Esophagus muscularis mucosa (tissue), 4 donors: Measurements from ENCODE around the gene IFIT3. TPM values are rescaled to one million over a fixed set of nuclear protein-coding genes. Genes with fewer than 3 reads are reported as not detected.
"Not testable (repeated sequence)": the region's sequence is repeated elsewhere in the genome, so short reads cannot be mapped to it uniquely, and the experiment has no call there.

Experiments
- DNase-seq: peaks from one replicate; pipeline ENCODE4 v3.0.0-alpha.2; 2017; ENCODE audit errors: extremely low spot score
- H3K27ac ChIP-seq, 4 donors: fragments of 200-600 bp; sonication (generic); replicated peaks in 1 of 4; 1 replicate in 3 of 4; 2 replicates in 1 of 4; pipeline ENCODE4 v1.5.1; 2016 to 2019; ENCODE audit warnings: mild to moderate bottlenecking in 1 of 4
- H3K27me3 ChIP-seq, 4 donors: fragments of 200-600 bp; sonication (generic); one replicate each; pipeline versions ENCODE4 v1.5.1 to v1.6.0; 2016 to 2019
- H3K36me3 ChIP-seq, 4 donors: fragments of 200-600 bp; sonication (generic); one replicate each; pipeline ENCODE4 v1.5.1; 2016 to 2019
- H3K4me1 ChIP-seq, 4 donors: fragments of 200-600 bp; sonication (generic); one replicate each; pipeline ENCODE4 v1.5.1; 2016 to 2019
- H3K4me3 ChIP-seq, 4 donors: fragments of 200-600 bp; sonication (generic); 1 replicate in 2 of 4; 2 replicates in 2 of 4; pipeline ENCODE4 v1.5.1; 2016 to 2019; ENCODE audit warnings: mild to moderate bottlenecking in 4 of 4, moderate library complexity in 1 of 4
- H3K9me3 ChIP-seq, 4 donors: fragments of 200-600 bp; sonication (generic); 1 replicate in 3 of 4; 2 replicates in 1 of 4; pipeline ENCODE4 v1.5.1; 2016 to 2019
- CTCF ChIP-seq, 3 experiments: fragments of 200-600 bp in 2 of 3; fragments of 450-650 bp in 1 of 3; sonication (generic) in 2 of 3; IDR thresholded peaks; one replicate each; pipeline ENCODE4 v1.5.1; 2017 to 2019; ENCODE audit warnings: antibody characterized with exemption in 3 of 3, mild to moderate bottlenecking in 2 of 3, moderate library complexity in 1 of 3
- EP300 ChIP-seq: sonication (generic); formaldehyde crosslinking; IDR thresholded peaks from one replicate; pipeline ENCODE4 v1.6.1; 2017; ENCODE audit warnings: antibody characterized with exemption
- POLR2A ChIP-seq: fragments of 450-650 bp; IDR thresholded peaks from one replicate; pipeline ENCODE4 v1.6.1; 2017; ENCODE audit warnings: antibody characterized with exemption, moderate library complexity, mild to moderate bottlenecking, low read depth
- POLR2AphosphoS5 ChIP-seq, 2 donors: sonication (generic); formaldehyde crosslinking; IDR thresholded peaks; one replicate each; pipeline ENCODE4 v1.6.1; 2017; ENCODE audit warnings: antibody characterized with exemption in 2 of 2
- WGBS: methylation state at CpG from one replicate; pipeline ENCODE4 v1.1.5; 2018; 5-methylcytosine and 5-hydroxymethylcytosine counted together
- intact Hi-C: fragments of 100-400 bp; cut with DNase I; formaldehyde crosslinking; loops from one replicate; pipeline ENCODE4 v1.15.1; 2023
- total RNA-seq, 4 donors: library from RNA; depleted of rRNA; stranded (reverse); fragments of >200 nt; gene quantifications; one replicate each; pipeline versions ENCODE4 v1.1.0 to v1.2.1, GENCODE V29; 2016

Gene IFIT3
- total RNA-seq, 4 donors from 2014 or later: 7.8 to 9.8 (median 8.8) TPM

GRCh38 chr10:89309156-89310055, 18.4 kb upstream of the IFIT3 start:
- Histone ChIP-seq H3K4me3 (no peak overlapping the region), H3K36me3 (peaks cover 0 to 29% (median 9%) of the 10 kb centered on the region in 4 donors), H3K9me3 (no peaks in the 10 kb centered on the region), H3K27me3 (no peaks in the 10 kb centered on the region), H3K4me1 (peaks cover 0 to 12% (median under 1%) of the 10 kb centered on the region in 4 donors), H3K27ac (no peak overlapping the region)
- no peak for TF ChIP-seq POLR2AphosphoS5 (IDR thresholded peaks at IDR 0.05)
- no peak for TF ChIP-seq POLR2A
- WGBS: 91% methylated on average over 7 of the region's 7 CpGs
- intact Hi-C loops: no loop called here
- DNase-seq: no peak

DNA sequence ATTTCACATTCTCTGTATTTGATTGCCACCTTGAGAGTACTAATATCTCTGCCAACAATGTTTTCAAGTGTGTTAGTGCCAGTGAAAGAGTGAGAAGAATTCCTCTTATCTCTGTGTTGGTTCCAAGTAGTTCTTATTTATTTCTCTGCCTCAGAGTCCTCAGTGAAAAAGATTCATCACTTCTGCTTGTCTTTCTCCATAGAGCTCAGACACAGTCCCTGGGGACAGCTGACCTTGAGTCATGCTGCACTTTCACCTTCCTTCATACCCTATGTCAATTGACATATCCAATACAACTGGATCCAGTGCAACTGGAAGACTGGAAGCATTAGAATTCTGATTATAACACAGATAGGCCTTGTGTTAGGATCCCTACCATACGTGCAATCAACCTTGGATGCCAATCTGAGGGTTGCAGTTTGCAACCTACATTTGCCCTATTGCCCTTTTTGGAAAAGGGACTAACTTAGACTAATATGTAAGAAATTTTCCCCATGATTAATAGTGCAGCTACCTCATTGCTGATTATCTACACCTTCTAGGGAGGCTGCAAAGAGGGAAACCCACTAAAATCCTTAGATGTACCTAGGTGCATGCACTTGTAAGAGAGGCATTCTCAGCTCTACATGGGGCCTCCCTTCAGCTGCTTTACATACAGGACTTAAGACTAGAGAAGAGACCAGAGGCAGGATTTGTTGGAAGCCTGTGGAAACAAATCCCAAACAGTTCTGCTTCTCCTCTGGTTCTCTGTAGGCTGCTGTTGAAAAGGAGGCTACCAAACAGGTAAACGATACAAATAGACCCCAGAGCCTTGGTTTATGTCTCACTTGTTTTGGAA, 17.5 kb upstream of the IFIT3 start:
- intact Hi-C loops: no loop called here
- 91% methylated on average over 2 of the region's 2 CpGs for WGBS
- Histone ChIP-seq H3K27ac (no peak overlapping the region), H3K27me3 (no peaks in the 10 kb centered on the region), H3K36me3 (peaks cover 0 to 29% (median 9%) of the 10 kb centered on the region in 4 donors), H3K4me3 (no peak overlapping the region), H3K9me3 (no peaks in the 10 kb centered on the region), H3K4me1 (peaks cover 0 to 12% (median 0%) of the 10 kb centered on the region in 4 donors)
- DNase-seq: no peak
- no peak for TF ChIP-seq POLR2AphosphoS5 (IDR thresholded peaks at IDR 0.05)
- no peak for TF ChIP-seq POLR2A

GRCh38 chr10:89312973-89313372, 14.8 kb upstream of the IFIT3 start:
- Histone ChIP-seq H3K4me1 (no peaks in the 10 kb centered on the region), H3K27ac (no peak overlapping the region), H3K4me3 (no peak overlapping the region), H3K9me3 (no peaks in the 10 kb centered on the region), H3K36me3 (peaks cover 0 to 5% (median 0%) of the 10 kb centered on the region in 4 donors), H3K27me3 (no peaks in the 10 kb centered on the region)
- intact Hi-C loops: no loop called here
- TF ChIP-seq EP300 (no peak), CTCF (IDR thresholded peaks at IDR 0.05) (no peak), POLR2A (no peak), POLR2AphosphoS5 (IDR thresholded peaks at IDR 0.05) (no peak)
- 93% methylated on average over 1 of the region's 1 CpG for WGBS
- DNase-seq: no peak

- Histone ChIP-seq H3K4me3 (no peak overlapping the region), H3K27me3 (no peaks in the 10 kb centered on the region), H3K36me3 (no peaks in the 10 kb centered on the region), H3K9me3 (no peaks in the 10 kb centered on the region), H3K27ac (no peak overlapping the region), H3K4me1 (no peaks in the 10 kb centered on the region)
- TF ChIP-seq CTCF (IDR thresholded peaks at IDR 0.05): no peak
- intact Hi-C loops: no loop called here
- no peak for DNase-seq
These were observed 13.1 kb upstream of the IFIT3 start for GRCh38 chr10:89314676-89315075.

GRCh38 chr10:89318047-89318446, 9.8 kb upstream of the IFIT3 start:
- H3K9me3 ChIP-seq, H3K4me3 ChIP-seq, H3K4me1 ChIP-seq, H3K27ac ChIP-seq, DNase-seq, H3K27me3 ChIP-seq, H3K36me3 ChIP-seq, intact Hi-C loops: not testable (repeated sequence)
- WGBS: 95% methylated on average over 4 of the region's 4 CpGs

DNA sequence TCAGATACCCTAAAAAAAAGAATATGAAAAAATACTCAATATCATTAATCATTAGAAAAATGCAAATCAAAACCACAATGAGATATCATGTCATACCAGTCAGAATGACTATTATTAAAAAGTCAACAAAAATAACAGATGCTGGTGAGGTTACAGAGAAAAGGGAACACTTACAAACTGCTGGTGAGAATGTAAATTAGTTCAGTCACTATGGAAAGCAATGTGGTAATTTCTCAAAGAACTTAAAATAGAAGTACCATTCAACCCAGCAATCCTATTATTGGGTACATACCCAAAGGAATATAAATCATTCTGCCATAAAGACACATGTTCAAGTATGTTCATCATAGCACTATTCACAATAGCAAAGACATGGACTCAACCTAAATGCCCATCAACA, 2.7 kb upstream of the IFIT3 start:
- H3K27ac ChIP-seq, H3K36me3 ChIP-seq, H3K4me3 ChIP-seq, DNase-seq, H3K9me3 ChIP-seq, H3K27me3 ChIP-seq, intact Hi-C loops: not testable (repeated sequence)
- H3K4me1 ChIP-seq: peaks cover 23 to 32% (median 28%) of the 10 kb centered on the region in 4 donors

- DNase-seq, H3K27me3 ChIP-seq, H3K9me3 ChIP-seq, H3K4me3 ChIP-seq, intact Hi-C loops, H3K36me3 ChIP-seq: not testable (repeated sequence)
- Histone ChIP-seq H3K27ac (peak overlapping the region in 1 of 4 donors; percentile 83), H3K4me1 (peaks cover 31 to 40% (median 35%) of the 10 kb centered on the region in 4 donors)
- 39% methylated on average over 2 of the region's 2 CpGs for WGBS
These were observed 1.9 kb upstream of the IFIT3 start for GRCh38 chr10:89325856-89326255.
